SKM-1 (cell line): ENCODE data around the gene MTARC2.
A peak's percentile ranks its signal among the peaks of the same experiment; 100 is the strongest.
"Not testable (repeated sequence)": the region's sequence is repeated elsewhere in the genome, so short reads cannot be mapped to it uniquely, and the experiment has no call there.

ENCODE experiments used
- DNase-seq: peaks from one replicate; lab custom pipeline; 2025; ENCODE audit not compliant: unreplicated experiment; lab: John Stamatoyannopoulos, UW

Gene MTARC2

DNA sequence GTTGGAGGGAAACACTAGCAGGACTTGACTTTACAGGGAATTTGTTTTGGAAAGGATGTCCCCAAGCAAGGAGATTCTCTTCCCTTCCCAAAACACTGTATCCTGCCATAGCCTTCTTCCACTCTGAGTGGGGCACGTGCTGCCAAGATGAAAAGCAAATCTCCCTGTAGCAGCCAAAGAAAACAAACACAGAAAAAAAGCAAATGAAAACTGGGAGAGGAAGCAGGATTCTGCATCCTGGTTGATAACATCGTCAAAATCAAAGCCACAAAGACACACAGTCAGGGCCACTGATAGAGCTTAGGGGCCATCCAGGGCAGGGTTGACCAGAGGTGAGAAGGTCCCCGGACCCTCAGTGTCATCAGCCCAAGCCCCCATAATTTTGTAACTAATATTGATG is 16.0 kb upstream of the MTARC2 start:
- DNase-seq = no peak

DNA sequence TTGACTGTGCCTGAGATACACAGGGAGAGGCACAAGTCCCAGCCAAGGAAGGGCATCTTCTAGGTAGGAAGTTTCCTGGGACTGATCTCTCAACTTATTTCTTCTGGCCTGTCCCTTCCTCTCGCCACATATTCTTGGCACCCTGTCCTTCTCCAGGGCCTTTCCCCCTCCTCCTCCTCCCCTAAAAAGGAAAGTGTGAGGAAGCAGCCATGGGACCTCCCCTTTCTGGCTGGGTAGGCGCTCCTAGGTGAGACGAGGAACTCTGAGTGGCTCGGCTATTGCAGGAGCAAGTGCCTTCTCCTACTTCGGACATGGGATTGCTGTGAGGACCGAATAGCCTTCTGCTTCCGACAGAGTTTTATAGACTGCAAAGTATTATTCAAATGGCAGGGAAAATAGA is 15.5 kb upstream of the MTARC2 start:
- no peak for DNase-seq

DNA sequence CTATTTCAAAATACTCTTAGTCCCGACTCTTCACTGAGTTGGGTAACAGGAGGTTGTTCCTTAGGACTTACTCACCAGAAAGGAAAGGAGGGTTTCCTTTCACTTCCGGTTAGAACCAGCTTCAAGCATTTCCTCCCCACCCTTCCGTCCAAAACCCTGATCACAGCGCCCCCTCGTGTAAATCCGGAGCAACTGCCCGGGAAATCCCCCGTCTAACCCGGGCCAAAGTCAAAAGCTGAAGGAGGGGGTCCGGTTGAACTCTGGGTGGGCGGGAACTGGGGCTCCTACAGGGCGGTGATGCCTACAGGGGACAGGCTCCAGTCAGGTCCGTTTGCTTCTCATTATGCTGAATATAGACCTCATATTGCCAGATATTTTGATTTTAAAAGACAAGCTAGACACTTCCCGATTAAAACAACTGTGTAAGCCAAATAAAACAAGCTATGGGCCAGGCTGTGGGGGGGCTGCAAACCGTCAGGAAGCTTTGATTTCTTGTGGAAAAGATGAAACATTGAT is 15.0 kb upstream of the MTARC2 start:
- DNase-seq = peak; percentile 93

DNA sequence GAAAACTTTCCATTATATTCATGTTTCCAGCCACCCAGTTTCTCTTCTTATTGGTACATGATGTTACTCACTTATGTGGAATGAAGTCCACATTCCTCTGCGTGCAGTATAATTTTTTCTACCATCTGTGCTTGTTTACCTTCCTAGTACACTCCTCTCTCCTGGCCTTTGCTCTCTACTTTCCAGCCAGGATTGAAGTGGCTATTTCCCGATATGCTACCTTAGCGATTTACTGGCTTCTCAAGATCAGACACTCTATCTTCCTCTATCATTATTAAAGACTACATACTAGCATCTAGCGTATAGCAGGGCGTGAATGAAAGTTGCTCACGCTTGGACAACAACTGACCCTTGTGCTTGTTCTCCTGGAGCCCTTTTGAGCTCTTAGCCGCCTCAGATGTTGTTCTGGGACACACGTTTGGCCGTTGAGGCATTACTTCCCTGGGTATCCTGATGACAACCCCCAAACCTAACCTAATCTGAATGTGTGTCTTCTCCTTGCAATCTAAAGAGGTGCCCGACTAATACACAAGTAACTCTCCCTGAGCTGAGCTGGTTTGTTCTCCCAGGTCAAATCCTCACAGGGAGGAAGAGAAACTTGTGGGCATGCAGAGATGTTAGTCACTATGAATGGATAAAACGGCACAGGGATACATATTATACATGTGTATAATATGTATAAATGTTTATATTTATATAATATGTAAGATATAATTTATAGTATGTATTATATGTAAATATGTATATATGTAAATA is 13.4 kb upstream of the MTARC2 start:
- DNase-seq = no peak

DNA sequence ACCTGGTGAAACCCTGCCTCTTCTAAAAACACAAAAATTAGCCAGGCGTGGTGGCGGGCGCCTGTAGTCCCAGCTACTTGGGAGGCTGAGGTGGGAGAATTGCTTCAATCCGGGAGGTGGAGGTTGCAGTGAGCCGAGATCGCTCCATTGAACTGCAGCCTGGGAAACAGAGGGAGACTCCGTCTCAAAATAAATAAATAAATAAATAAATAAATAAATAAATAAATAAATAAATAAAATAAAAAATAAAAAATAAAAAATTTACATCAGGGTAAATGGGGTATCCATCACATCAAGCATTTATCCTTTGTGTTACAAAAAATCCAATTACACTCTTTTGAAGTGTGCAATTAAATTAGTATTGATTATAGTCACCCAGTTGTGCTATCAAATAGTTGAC is 11.8 kb upstream of the MTARC2 start:
- not testable (repeated sequence) for DNase-seq

DNA sequence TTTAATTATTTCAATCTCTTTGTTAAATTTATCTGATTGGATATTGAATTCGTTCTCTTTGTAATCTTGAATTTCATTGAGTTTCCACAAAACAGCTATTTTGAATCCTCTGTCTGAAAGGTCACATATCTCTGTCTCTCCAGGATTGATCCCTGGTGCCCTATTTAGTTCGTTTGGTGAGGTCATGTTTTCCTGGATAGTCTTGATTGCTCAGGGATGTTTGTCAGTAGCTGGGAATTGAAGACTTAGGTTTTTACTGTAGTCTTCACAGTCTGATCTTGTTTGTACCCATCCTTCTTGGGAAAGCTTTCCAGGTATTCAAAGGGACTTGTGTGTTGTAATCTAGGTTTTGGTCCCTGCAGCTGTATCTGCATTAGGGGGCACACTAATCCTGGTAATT is 6.8 kb upstream of the MTARC2 start:
- DNase-seq = no peak

DNA sequence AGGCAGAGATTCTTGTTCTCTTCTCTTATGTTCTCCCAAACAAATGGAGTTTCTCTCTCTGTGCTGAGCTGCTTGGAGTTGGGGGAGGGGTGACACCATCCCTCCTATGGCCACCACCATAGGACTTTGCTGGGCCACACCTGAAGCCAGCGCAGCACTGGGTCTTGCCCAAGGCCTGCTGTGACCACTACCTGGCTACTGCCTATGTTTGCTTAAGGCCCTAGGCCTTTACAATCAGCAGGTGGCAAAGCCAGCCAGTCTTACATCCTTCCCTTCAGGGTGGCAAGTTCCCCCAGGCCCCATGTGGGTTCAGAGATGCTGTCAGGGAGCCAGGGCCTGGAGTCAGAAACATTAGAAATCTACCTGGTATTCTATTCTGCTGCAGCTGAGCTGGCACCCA is 6.3 kb upstream of the MTARC2 start:
- no peak for DNase-seq

DNA sequence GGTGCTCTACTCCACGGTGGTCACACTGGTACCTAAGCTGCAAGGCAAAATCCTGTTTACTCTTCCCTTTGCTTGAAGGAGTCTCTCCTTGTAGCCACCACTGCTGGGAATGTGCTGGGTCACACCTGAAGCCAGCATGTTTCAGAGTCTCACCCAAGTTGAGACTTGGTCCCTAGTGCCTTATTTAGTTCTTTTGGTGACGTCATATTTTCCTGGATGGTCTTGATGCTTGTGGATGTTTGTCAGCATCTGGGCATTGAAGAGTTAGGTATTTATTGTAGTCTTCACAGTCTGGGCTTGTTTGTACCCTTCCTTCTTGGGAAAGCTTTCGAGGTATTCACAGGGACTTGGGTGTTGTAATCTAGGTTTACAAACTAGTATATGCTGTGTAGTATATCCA is 5.6 kb upstream of the MTARC2 start:
- DNase-seq = no peak

DNA sequence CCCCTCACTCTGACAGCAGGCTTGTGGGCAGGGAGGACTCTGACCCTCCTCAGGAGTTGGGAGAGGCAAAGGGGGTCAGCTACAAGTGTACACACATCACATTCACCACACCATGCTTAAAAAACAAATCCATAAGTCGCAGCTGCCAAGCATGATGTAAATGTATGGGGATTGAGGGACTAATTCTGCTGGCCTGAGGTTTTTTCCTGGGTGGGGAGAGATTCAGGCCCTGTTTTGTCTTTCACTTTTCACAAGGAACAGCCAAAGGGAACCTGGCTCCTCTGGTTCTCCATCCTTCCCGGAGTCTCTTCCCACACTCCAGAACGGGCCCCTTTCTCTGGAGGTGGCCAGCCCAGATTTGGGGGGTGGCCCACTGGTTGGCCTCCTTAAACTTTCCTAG is 1.3 kb upstream of the MTARC2 start:
- no peak for DNase-seq

DNA sequence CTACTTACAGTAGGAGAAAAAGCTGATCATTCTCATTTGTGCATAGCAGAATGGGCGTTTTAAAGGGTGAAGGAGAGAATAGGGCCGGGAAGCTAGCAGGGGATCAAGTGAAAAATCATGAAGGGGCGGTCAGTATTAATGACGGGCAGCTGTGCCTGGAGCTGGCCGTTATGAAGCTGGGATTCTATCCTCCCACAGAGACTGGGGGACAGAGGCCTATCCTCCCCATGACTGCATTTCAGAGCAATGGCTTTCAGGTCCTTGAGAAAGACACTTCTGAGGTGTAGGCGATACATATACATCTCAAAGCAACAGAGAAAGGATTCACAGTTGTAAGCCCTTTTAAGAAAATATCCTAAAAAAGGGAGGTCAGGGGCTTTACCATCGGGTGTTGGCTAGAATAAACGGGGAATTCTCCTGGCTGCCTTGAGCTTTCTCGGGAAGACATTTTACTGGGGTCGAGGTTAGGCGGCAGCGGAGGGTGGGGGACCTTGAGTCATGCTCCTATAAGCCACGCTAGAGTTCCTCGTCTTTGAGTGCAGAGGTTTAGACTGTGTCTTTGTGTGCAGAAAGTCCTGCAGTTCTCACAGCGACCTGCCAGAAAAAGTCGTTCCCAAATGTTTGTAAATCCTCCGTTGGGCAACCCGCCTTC is 559 bp upstream of the MTARC2 start:
- DNase-seq = no peak

DNA sequence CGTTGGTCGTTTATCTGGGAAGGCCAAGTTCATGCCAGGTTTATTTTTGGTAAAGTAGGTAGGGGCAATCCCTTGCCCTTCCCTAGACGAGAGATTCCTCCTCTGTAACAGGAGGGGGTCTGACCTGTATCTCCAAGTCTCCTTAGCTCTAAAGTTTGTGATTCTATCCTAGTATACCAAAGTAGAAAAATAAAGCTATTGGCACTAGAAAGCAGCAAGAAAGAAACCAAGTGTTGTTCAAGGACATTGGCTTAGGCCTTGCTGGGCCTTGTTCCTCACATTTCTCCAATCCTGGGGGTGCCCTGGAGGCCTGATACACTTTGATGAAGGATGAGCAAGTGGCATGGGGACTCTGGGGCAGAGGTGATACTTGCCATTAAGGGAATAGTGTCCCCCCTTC is 814 bp downstream of the MTARC2 start:
- no peak for DNase-seq

DNA sequence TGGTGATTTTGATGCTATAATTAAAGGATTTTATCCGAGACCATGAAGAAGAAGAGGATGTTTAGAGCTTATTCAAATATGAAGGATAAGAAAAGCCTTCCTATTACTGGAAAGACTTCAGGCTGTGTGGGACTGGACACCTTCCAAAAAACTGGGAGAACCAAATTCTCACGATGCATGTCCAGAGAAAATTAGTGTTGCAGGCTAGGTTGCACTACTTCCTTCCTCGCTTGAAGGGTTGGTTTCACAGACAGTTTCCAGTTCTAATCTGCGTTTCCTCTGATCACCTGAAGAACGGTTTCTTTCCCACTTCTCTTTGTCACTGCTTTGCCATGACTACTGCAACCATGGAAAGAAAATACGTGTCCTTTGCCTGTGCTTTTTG is 2.0 kb downstream of the MTARC2 start:
- no peak for DNase-seq

DNA sequence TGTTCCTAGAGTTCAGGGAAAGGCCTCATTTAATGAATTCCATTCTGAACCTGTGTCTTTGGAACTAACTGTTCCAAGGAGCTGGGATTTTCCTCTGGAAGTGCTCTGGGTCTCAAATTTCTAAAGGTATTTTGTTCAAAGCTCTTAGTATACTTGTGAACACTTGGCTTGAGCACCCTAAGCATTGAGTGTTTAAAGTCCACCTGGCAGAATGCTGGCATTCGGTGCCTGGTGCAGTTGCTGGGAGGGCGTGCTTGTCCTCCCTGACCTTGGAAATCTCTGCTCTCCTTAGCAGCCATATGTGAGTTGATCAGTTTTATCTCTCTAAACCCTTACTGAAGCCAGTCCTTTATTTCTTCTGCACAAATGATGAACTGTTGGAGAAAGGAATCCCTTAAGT is 3.0 kb downstream of the MTARC2 start:
- DNase-seq = no peak

DNA sequence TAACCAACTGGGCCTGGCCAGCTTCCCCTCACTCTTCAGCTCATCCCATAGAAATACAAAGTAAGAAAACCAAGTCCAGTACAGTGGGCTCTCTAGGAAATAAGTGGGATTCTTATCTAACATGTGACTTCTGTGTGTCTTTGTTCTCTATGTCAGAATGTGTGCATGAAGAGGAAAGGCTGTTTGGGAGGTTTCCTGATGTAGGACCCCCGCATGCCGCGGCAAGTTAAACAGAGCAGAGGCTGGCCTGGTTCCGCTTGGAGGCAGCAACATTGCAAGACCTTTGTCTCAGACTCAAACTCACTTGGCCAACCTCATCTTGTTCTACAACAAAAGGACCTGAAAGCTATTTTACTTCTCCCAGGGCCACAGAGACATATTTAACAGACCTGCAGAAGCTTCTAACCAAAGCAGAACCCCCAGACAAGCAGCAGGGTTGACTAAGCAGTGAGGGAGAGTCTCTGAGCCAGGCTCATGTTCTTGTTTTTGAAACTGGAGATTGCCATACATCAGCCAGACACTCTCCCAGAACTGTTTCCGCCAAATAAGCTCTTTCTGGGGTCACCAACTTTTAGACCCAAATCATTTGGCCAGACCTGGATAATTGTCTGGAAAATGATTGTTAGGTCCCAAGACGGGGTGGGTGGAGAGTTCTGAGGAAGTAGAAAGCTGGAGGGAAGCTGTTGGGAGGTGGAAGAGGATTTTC is 6.2 kb downstream of the MTARC2 start:
- no peak for DNase-seq

DNA sequence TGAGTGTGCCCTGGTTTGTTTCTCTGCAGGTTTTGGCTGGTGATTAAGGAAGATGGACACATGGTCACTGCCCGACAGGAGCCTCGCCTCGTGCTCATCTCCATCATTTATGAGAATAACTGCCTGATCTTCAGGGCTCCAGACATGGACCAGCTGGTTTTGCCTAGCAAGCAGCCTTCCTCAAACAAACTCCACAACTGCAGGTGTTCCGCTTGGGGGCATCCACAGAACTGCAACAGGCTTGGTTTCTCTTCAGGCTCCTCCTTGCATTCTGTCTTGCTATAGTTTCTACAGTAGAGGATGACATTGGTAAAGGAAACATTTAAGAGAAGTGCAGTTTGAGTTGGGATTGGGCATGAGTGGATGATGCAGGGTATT is 6.8 kb downstream of the MTARC2 start:
- no peak for DNase-seq

DNA sequence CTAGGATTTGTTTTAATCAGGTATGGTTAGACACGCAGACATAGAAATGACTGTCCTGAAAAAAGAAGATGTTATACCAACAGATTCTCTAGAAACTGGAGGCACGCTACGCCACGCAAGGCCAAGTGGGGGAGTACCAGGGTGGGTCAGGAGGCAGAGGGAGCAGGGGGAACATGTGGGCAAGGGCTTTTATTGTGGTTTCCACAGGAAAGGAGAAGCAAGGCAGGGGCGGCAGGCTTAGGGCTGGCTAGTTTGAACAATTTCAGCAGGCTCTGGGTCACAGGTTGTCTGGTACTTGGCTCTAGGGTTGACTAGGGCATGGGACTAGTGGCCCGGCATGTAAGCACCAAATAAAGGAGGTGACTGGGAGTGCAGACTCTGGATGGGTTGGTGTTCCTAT is 7.2 kb downstream of the MTARC2 start:
- no peak for DNase-seq

DNA sequence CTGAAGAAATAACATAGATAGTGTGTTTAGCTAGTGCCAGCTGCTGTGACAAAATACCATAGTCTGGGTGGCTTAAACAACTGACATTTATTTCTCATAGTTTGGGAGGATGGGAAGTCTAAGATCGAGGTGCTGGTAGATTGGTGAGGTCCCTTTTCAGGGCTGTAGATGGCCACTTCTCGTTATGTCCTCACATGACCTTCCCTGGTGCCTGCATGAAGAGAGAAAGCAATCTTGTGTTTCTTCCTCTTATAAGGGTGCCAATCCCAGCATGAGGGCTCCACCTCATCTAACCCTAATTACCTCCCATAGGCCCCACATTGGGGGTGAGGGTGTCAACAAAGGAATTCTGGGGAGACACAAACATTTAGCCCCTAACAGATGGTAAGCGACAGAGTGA is 9.3 kb downstream of the MTARC2 start:
- no peak for DNase-seq

DNA sequence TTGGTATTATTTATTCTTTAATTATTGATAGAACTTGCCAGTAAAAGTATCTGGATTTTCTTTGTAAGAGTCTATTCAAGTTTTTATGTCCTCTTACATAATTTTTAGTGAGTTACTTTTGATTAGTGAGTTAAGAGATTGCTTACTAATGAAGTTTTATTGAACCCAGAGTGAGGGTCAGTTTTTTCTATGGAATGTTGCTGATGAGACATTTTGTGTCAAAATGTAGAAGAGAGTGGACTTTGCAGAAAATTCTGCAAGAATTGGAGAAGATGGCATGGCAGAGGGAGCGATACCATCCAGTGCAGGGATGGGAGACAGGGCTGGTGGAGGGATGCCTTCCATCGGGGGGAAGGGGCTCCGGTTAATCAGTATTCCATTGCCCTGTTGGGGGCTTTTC is 11.0 kb downstream of the MTARC2 start:
- no peak for DNase-seq

DNA sequence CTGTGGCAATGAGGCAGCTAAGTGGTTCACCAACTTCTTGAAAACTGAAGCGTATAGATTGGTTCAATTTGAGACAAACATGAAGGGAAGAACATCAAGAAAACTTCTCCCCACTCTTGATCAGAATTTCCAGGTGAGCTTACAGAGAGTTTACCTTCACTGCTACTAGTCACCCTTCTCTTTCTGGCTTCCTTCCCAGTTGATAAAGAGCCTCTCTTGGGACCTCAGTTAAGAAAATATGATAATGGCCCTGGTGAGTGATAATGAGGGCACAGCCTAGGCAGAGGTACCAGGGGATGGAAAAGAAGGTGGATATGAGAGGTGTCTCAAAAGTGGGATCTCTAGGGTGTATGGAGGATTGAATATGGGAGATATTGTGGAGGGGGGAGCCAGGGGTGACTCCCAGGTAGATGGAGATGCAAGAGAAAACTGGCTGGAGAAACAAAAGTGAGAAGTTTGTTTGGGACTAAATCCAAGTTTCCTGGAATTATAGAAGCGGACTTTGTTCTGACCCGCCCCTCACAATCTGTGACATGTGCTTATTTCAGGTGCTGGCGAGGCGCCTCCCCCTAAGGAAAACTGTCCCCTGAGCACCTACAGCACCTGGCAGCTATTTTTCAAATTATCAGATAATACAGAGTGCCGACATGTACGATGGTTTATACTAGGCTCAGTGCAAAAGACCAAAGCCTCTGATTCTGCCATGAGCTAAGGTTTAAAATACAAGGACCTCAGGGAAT is 13.7 kb downstream of the MTARC2 start:
- DNase-seq = no peak

DNA sequence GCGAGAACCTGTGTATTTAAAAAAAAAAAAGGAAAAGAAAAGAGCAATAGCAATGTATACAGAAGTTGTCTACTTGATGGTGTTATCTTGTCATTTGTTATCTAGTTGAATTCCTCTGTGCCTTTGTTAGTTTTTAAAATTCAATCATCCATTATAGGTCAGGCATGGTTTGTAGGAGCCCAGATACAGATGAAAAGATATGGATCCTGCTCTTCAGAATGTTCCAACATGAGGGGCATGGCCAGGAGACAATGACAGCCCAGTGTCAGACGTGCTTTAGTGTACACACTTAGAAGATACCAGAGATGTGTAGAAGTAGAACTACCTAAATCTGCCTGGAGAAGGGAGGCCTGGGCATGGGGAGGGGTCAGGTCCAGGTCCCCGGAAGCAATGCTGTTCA is 16.6 kb downstream of the MTARC2 start:
- DNase-seq = no peak

DNA sequence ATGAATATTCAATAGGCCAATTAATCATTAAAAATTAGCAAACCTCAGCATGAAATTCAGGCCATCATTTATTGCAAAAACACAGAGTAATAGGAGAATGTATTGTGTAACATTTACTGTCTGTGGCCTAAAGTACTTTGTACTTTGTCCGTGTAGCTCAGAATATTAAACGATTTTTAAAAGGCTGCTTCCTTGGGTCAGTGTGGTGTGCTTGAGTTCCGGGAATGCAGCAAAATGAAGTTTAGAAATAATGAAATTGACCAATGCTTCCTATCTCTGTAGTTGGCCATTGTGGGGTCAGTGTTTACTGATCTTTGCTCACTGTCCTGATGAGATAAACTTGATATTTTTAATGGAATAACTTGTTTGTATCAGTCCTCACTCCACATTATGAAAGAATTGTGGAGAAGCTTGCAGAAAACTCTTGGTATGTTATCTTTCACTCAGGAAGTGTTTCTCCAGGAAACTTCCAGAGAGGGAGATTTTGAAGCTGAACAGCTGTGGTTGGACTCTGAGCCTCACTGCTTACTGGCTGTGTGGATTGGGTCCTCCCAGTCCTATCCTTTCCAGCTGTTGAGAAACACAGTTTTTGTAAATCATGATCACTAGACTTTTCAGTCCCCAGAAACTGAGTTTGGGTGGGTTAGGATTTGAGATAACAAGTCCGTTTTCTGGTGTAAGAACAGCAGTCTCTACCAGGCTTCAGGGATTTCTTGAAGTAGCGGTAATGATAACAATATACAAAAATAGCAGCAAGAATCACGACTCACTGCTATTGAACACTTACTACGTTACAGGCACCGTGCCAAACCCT is 19.4 kb downstream of the MTARC2 start:
- DNase-seq = no peak
